Activated naive CD4-positive, alpha-beta T cell treated with anti-CD3 and anti-CD28 coated beads, Interleukin-2, amount 50 U/mL, for 72 hours (primary cell): ENCODE results near the gene VWF. TPM values are rescaled to one million over a fixed set of nuclear protein-coding genes. Genes with fewer than 3 reads are reported as not detected.
"Not testable (repeated sequence)": the region's sequence is repeated elsewhere in the genome, so short reads cannot be mapped to it uniquely, and the experiment has no call there.

Experiments used
- ATAC-seq, 2 donors: fragments of 150-1000 bp; cut with Tn5 transposase; 2 replicates each; pipeline ENCODE4 v1.10.0; 2021; ENCODE audit warnings: mild to moderate bottlenecking in 2 of 2, moderate library complexity in 2 of 2
- DNase-seq, 2 donors: peaks; one replicate each; pipeline ENCODE4 v3.0.0; 2021 to 2022; ENCODE audit warnings: low spot score in 2 of 2
- H3K27ac Mint-ChIP-seq, 2 donors: one replicate each; pipeline ENCODE4 v1.8.0; 2022; ENCODE audit warnings: mild to moderate bottlenecking in 2 of 2, mixed read lengths in 2 of 2
- H3K36me3 Mint-ChIP-seq, 2 donors: one replicate each; pipeline ENCODE4 v1.8.0; 2022; ENCODE audit warnings: mixed read lengths in 2 of 2
- H3K9me3 Mint-ChIP-seq, 2 donors: one replicate each; pipeline ENCODE4 v1.8.0; 2022; ENCODE audit warnings: mixed read lengths in 2 of 2
- total RNA-seq, 2 donors: library from RNA; stranded (reverse); gene quantifications; one replicate each; pipeline ENCODE4 v1.2.3, GENCODE V29; 2022

VWF gene
- total RNA-seq, 2 donors from 2014 or later, result 0.12 TPM; not detected in 1

- Mint-ChIP-seq H3K9me3 (no peaks in the 10 kb centered on the region), H3K27ac (peak overlapping the region in 1 of 2 donors; percentile 68), H3K36me3 (no peaks in the 10 kb centered on the region)
- ATAC-seq, result no peak
- no peak for DNase-seq
Observed at GRCh38 chr12:6120796-6121473, 3.5 kb downstream of the VWF start.

GRCh38 chr12:6118891-6119568, 5.4 kb downstream of the VWF start:
- H3K36me3 Mint-ChIP-seq, result no peaks in the 10 kb centered on the region
- H3K27ac Mint-ChIP-seq, result peak overlapping the region in 1 of 2 donors; percentile 37
- no peaks in the 10 kb centered on the region for H3K9me3 Mint-ChIP-seq
- DNase-seq (no peak), ATAC-seq (no peak)

GRCh38 chr12:6116471-6117021, 7.9 kb downstream of the VWF start:
- H3K36me3 Mint-ChIP-seq, result no peaks in the 10 kb centered on the region
- ATAC-seq (no peak), DNase-seq (no peak)
- H3K9me3 Mint-ChIP-seq, result no peaks in the 10 kb centered on the region
- no peak overlapping the region for H3K27ac Mint-ChIP-seq

- Mint-ChIP-seq H3K36me3 (no peaks in the 10 kb centered on the region), H3K27ac (no peak overlapping the region)
Observed at GRCh38 chr12:6115389-6115788, 9.1 kb downstream of the VWF start.

GRCh38 chr12:6114476-6114870, 10.0 kb downstream of the VWF start:
- H3K36me3 Mint-ChIP-seq, result no peaks in the 10 kb centered on the region
- no peaks in the 10 kb centered on the region for H3K9me3 Mint-ChIP-seq

More at GRCh38 chr12:6115389-6115788, 9.1 kb downstream of the VWF start:
- DNase-seq (no peak), ATAC-seq (peak in 1 of 2 donors; percentile 87)
- H3K9me3 Mint-ChIP-seq, result no peaks in the 10 kb centered on the region

GRCh38 chr12:6113691-6114475, 10.6 kb downstream of the VWF start:
- no peak for DNase-seq
- Mint-ChIP-seq H3K27ac (no peak overlapping the region), H3K36me3 (no peaks in the 10 kb centered on the region), H3K9me3 (no peaks in the 10 kb centered on the region)
- no peak for ATAC-seq

More at GRCh38 chr12:6114476-6114870, 10.0 kb downstream of the VWF start:
- no peak overlapping the region for H3K27ac Mint-ChIP-seq
- no peak for ATAC-seq
- DNase-seq, result no peak

- no peak for ATAC-seq
Observed at GRCh38 chr12:6112004-6112403, 12.5 kb downstream of the VWF start.

GRCh38 chr12:6110006-6110405, 14.5 kb downstream of the VWF start:
- H3K9me3 Mint-ChIP-seq, result no peaks in the 10 kb centered on the region
- no peak for ATAC-seq
- no peaks in the 10 kb centered on the region for H3K36me3 Mint-ChIP-seq
- no peak overlapping the region for H3K27ac Mint-ChIP-seq
- DNase-seq, result no peak

More at GRCh38 chr12:6112004-6112403, 12.5 kb downstream of the VWF start:
- Mint-ChIP-seq H3K9me3 (no peaks in the 10 kb centered on the region), H3K27ac (no peak overlapping the region), H3K36me3 (no peaks in the 10 kb centered on the region)
- DNase-seq, result no peak

- no peak for ATAC-seq
- Mint-ChIP-seq H3K9me3 (no peaks in the 10 kb centered on the region), H3K36me3 (no peaks in the 10 kb centered on the region), H3K27ac (no peak overlapping the region)
- DNase-seq, result no peak
Observed at GRCh38 chr12:6106218-6106617, 18.3 kb downstream of the VWF start.

- no peak overlapping the region for H3K27ac Mint-ChIP-seq
- no peaks in the 10 kb centered on the region for H3K9me3 Mint-ChIP-seq
- no peaks in the 10 kb centered on the region for H3K36me3 Mint-ChIP-seq
- DNase-seq, result no peak
- ATAC-seq, result peak in 1 of 2 donors; percentile 43
Observed at GRCh38 chr12:6104842-6105241, 19.6 kb downstream of the VWF start.

- ATAC-seq, result no peak
- Mint-ChIP-seq H3K36me3 (no peaks in the 10 kb centered on the region), H3K9me3 (no peaks in the 10 kb centered on the region), H3K27ac (peak overlapping the region in 1 of 2 donors; percentile 11)
- no peak for DNase-seq
Observed at GRCh38 chr12:6104027-6104426, 20.4 kb downstream of the VWF start.

GRCh38 chr12:6102021-6102420, 22.4 kb downstream of the VWF start:
- ATAC-seq, H3K9me3 Mint-ChIP-seq, H3K27ac Mint-ChIP-seq, H3K36me3 Mint-ChIP-seq, DNase-seq: not testable (repeated sequence)

GRCh38 chr12:6099316-6099715, 25.2 kb downstream of the VWF start:
- Mint-ChIP-seq H3K9me3 (no peaks in the 10 kb centered on the region), H3K36me3 (no peaks in the 10 kb centered on the region), H3K27ac (no peak overlapping the region)
- ATAC-seq (no peak), DNase-seq (no peak)

GRCh38 chr12:6097411-6097810, 27.1 kb downstream of the VWF start:
- ATAC-seq (no peak), DNase-seq (no peak)
- H3K36me3 Mint-ChIP-seq, result no peaks in the 10 kb centered on the region
- no peak overlapping the region for H3K27ac Mint-ChIP-seq
- H3K9me3 Mint-ChIP-seq, result no peaks in the 10 kb centered on the region

- Mint-ChIP-seq H3K9me3 (no peaks in the 10 kb centered on the region), H3K27ac (no peak overlapping the region), H3K36me3 (no peaks in the 10 kb centered on the region)
- DNase-seq, result no peak
- ATAC-seq, result no peak
Observed at GRCh38 chr12:6096527-6096926, 27.9 kb downstream of the VWF start.

- ATAC-seq (no peak), DNase-seq (no peak)
- Mint-ChIP-seq H3K9me3 (no peaks in the 10 kb centered on the region), H3K27ac (no peak overlapping the region), H3K36me3 (no peaks in the 10 kb centered on the region)
Observed at GRCh38 chr12:6095269-6095668, 29.2 kb downstream of the VWF start.

GRCh38 chr12:6093764-6094163, 30.7 kb downstream of the VWF start:
- H3K36me3 Mint-ChIP-seq, result no peaks in the 10 kb centered on the region
- no peak for DNase-seq
- no peak overlapping the region for H3K27ac Mint-ChIP-seq
- H3K9me3 Mint-ChIP-seq, result no peaks in the 10 kb centered on the region
- ATAC-seq, result no peak
